Measurements from ENCODE around the gene PDGFB.

PDGFB gene

GRCh38 chr22:39244496-39245129 is at the start of gene PDGFB:
Gene PDGFB (minus strand): TSS chr22:39244982. CDS start chr22:39243963, 1,019 bp downstream.
- no peak for DNase-seq (ENCODE audit: low read depth)

- DNase-seq (ENCODE audit: low read depth), result no peak
Measured at GRCh38 chr22:39293766-39294368, 49.1 kb upstream of the PDGFB start.

DNA sequence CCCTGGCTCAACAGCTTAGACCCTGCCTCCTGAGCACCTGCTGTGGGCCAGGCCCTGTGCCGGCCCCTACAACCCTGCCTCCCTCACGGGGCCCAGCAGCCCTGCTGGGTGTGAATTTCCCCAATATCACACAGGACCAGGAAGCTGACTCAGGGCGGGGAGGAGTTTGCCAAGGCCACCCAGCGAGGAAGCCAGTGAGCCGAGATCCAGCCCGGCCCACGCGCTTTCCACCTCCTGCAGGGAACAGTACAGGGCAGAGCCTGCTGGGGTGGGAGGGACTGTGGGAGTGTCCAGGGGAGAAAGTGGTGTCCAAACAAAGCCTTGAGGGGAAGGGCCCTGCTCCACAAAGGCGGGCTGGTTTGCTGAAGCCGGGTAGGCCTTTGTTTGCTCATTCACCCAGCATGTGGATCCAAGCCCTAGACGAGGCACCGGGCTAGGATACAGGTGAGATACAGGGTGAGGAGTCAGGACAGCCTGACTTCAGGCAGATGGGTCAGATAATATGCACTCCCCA is 47.8 kb upstream of the PDGFB start:
- DNase-seq (ENCODE audit: low read depth), result no peak

GRCh38 chr22:39292031-39292462 is 47.3 kb upstream of the PDGFB start:
- no peak for DNase-seq (ENCODE audit: low read depth)

GRCh38 chr22:39291523-39291922 is 46.7 kb upstream of the PDGFB start:
- DNase-seq (ENCODE audit: low read depth), result no peak

DNA sequence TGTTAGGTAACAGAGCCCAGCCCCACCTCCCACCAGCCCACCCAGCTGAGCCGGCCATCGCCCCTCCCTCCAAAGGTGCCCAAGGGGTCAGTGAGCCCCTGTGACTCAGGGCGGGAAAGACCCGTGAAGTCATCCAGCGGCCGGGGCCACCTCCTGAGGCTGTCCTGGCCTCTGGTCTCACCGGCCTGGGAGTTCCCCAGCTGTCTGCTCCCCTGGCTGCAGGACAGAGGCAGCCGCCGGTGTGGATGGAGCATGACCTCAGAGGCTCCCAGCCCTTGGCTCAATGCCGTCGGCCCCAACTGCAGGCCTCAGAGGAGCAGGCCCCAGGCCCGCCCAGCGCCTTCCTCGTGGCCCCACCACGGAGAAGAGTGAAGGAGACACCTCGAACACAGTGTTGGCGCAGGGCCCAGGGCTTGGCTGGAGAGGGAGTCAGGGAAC is 46.0 kb upstream of the PDGFB start:
- no peak for DNase-seq (ENCODE audit: low read depth)

DNA sequence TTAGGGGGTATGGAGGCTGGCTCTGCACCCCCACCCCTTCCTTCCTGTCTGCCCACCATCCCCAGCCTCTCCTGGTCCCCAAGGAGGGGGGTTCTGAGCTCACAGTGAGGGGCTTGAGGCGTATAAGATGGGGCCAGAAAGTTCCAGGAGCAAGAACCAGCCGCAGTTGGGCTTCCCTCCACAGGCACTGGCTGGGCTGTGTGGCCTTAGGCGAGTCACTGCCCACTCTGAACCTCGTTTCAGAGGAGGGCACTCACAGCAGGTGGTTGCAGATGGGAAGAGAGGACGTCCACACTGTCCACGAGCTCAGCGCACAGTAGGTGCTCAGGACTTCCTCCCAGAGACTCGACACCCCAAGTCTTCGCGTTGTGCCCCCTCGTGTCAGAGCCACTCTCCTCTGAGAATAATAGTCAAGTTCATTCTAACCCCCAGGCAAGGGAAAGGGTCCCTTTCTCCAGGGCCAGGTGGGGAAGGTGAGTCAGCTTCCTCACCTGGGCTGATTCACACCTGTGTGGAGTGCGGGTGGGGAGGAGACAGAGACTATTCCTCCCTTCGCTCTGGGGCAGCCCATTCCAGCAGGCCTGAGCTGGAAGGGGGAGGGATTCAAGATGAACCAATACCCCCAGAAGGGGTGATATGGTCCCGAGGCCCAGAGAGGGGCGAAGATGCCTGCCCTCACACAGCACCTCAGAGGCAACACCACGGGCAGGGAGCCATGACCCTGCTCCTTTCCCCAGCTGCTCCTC is 45.4 kb upstream of the PDGFB start:
- no peak for DNase-seq (ENCODE audit: low read depth)

DNA sequence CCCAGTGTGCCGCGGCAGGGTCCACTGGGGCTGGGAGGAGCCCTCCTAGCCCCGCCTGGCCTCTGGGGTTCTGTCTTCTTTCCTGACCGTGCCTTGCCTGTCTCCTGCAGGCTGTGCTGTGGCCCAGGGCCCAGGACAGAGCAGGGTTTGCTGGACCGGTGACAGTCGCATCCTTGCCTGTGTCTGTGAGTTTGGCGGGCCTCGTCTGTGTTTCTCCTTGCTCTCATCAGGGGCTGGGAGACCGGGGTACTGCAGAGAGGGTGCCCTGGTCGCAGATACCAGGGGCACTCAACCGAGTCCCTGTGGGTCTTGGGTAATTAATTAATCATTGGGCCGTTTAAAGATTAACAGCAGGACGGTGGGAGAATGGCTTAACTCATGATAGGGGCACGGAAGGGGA is 44.8 kb upstream of the PDGFB start:
- no peak for DNase-seq (ENCODE audit: low read depth)

- no peak for DNase-seq (ENCODE audit: low read depth)
Measured at GRCh38 chr22:39288135-39288898, 43.5 kb upstream of the PDGFB start.

- no peak for DNase-seq (ENCODE audit: low read depth)
Measured at GRCh38 chr22:39287076-39287725, 42.4 kb upstream of the PDGFB start.

- no peak for DNase-seq (ENCODE audit: low read depth)
Measured at GRCh38 chr22:39284983-39285382, 40.2 kb upstream of the PDGFB start.

GRCh38 chr22:39284142-39284980 is 39.6 kb upstream of the PDGFB start:
- DNase-seq (ENCODE audit: low read depth), result no peak

DNA sequence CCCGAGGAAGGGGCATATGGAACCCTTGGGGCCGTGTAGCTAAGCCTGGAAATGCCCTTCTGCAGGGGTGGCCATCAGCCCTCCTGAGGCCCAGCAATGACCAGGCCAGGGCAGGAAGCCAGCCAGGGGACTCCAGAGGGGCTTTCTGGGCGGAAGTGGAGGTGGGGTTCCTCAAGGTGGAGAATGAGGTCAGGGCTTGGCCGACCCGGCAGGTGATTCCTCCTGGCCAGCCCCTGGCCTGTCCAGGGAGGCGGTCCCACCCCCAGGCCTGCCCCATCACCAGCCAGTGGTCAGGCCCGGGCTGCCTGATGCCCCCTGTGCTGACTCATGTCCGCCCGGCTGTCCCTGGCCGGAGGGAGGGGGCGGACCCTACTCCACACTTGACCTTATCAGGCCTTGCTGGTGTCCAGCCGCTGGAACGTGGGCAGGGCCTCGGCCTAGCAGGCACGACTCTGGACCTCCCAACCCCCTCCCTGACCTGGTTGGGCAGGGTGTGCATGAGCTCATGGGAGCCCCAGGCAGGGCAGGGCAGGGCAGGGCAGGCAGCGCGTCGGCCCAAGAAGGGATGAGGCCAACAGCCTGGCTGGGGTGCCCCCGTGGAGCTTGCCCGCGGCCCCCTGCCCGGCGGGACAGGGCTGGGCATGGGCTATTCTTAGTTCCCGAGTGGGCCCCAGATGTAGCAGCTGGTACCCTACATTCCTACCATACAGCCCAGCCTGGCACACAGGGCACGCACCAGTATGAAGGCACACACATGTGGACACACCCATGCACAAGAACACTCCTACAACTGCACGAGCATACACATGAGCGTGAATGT is 38.8 kb upstream of the PDGFB start:
- DNase-seq (ENCODE audit: low read depth), result no peak

DNA sequence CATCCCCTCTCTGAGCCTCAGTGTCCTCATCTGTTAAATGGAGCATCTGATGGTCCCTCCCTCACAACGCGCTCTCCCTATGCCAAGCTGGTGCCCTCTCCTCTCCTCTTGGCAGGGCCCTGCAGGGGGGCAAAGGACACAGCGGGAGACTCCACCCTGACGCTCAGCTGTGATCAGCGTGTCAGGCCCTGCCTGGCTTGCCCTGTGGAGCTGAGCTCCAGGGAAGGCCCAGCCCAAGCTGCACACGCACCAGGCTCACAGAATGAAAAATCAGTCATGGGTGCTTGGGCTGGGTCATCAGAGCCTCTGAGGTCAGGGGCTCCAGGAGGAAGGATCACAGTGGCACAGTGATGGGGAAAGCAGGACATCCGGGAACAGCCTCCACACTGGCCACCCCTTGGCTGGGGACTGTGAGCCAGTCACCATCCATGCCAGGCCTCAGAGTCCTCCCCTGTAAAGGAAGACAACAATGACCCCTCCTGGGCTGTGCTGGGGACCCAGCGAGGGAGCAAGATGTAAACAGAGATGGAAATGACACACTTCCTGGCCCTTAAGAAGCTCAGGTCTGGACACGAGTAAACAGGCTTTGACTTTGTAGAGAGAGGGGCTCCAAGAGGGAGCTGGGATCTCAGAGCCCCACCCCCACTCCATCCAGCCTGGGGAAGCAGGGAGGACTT is 38.0 kb upstream of the PDGFB start:
- DNase-seq (ENCODE audit: low read depth), result no peak

GRCh38 chr22:39281126-39281525 is 36.3 kb upstream of the PDGFB start:
- no peak for DNase-seq (ENCODE audit: low read depth)

GRCh38 chr22:39280250-39280649 is 35.5 kb upstream of the PDGFB start:
- no peak for DNase-seq (ENCODE audit: low read depth)

- no peak for DNase-seq (ENCODE audit: low read depth)
Measured at GRCh38 chr22:39279170-39279850, 34.5 kb upstream of the PDGFB start.

DNA sequence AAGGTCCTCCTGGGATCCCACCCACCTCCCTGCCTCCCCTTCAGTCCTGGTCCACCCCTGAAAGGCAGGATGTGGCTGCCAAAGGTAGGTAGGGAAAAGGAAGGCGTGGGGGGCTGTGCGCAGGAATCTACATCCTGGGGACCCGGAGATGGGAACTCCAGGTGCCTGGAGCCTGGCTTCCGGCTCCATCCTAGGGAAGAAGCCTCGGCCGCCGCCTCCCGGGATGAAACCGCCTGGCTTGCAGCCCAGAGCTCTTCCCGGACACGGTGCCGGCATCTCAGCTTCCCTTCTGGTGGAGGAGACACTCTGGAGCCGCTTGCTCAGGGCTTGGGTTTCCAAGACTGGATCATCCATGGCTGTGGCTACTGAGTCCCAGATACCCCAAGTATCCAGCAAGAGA is 33.3 kb upstream of the PDGFB start:
- no peak for DNase-seq (ENCODE audit: low read depth)

DNA sequence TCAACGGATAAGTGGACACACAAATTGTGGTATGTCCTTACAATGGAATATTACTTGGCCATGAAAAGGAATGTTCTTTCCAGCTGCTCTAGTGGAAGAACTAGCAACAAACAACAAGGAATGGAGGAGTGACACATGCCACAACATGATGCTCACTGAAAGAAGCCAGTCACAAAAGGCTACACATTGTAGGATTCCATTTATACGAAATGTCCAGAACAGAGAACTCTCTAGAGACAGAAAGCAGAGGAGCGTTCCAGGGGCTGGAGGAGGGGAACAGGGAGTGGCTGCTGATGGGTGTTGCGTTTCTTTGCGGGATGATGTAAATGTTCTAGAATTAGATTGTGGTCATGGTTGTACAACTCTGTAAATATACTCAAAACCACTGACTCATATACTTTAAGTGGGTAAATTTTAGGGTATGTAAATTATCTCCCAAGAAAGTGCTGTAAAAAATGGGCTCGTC is 32.4 kb upstream of the PDGFB start:
- no peak for DNase-seq (ENCODE audit: low read depth)

All from activated T-cell treated with anti-CD3 and anti-CD28 coated beads for 1 hour (primary cell).